GM12892 (cell line): ENCODE data around the gene GIMD1.

ENCODE experiments used
- POLR2A ChIP-seq: IDR thresholded peaks from 2 replicates; pipeline ENCODE4 v1.6.1; 2011; ENCODE audit warnings: low read depth, low read length, control low read depth
- POLR2AphosphoS5 ChIP-seq: IDR thresholded peaks from 2 replicates; pipeline ENCODE4 v1.6.1; 2011; ENCODE audit warnings: low read depth, low read length, control low read depth
- TAF1 ChIP-seq: IDR thresholded peaks from 2 replicates; pipeline ENCODE4 v1.6.1; 2011; ENCODE audit warnings: low read depth, mild to moderate bottlenecking, control low read depth, low read length, borderline replicate concordance

DNA sequence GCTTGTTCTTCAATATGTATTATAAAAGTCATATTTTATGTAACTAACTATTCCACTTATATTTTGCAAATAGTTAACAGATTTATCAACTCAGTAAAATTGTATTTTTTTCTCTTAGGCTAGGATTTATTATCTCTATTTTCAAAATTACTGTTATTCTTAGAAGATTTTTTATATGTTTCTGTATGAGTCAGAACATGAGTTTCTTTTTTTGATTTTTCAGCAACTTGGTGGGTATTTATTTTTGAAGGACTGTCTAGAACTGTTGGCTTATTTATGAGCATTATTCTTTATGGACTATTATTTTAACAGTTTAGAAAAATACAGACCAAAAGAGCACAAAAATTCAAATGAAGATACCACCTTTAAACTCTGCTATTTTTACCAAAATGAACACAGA is 45.5 kb downstream of the GIMD1 start:
- TF ChIP-seq POLR2A (no peak), POLR2AphosphoS5 (no peak), TAF1 (no peak)
